Measurements from ENCODE around the gene DES. TPM values are rescaled to one million over a fixed set of nuclear protein-coding genes. Genes with fewer than 3 reads are reported as not detected.

Gene DES
- total and polyA plus RNA-seq, 2 of the 13 experiments (the other 11 are each of a cell fraction or from before 2014, with no cell fraction given): not detected

DNA sequence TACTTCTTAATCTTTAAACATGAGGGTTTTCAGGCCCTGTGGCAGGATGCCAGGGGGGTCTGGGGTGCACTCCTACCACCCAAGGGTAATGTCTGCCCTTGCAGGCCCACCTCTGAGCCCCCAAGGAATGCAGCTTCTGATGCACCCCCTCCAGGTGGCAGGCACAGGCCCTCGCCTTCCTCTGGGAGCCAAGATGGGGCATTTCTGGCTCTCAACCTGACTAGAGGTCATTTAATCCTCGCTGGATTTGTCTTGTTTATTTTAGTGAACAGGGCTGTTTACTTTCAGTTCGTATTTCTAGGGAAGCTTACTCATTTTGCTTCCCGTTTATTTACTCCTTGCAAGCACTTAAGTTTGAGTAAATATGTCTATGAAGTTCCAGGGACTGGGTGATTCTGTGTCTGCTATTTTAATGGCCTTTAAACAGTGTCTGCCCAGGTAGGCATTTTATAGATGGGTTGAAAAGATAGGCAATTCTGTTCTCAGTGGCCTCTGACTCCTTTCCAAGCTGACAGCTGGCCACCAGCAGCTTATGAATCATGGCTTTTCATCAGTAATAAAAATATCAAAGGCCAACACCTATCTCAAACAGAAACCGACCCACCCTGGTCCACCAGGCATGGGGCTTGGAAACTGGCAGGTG, 19.3 kb upstream of the DES start (continued):
- TF ChIP-seq ETV6 (CRISPR knock-in tag; conservative IDR thresholded peaks at IDR 0.05) (no peak), KDM5B (CRISPR knock-in tag; IDR thresholded peaks at IDR 0.05; ENCODE audit: borderline replicate concordance) (no peak), HMG20A (CRISPR knock-in tag; IDR thresholded peaks at IDR 0.05; ENCODE audit: borderline replicate concordance) (peak; percentile 84), ZFP1 (CRISPR knock-in tag; IDR thresholded peaks at IDR 0.05) (no peak), SKI (IDR thresholded peaks at IDR 0.05; ENCODE audit: partially characterized antibody) (peak; percentile 95), ZNF841 (CRISPR knock-in tag; IDR thresholded peaks at IDR 0.05; ENCODE audit: borderline replicate concordance) (no peak), MBD4 (IDR thresholded peaks at IDR 0.05; ENCODE audit: borderline replicate concordance, low read length) (peak; percentile 80; the same call in 1 of the 2 replicates), PRPF4 (IDR thresholded peaks at IDR 0.05; ENCODE audit: low read depth, low read length, poor library complexity, severe bottlenecking) (no peak), REPIN1 (CRISPR knock-in tag; IDR thresholded peaks at IDR 0.05; ENCODE audit: borderline replicate concordance, low read depth) (no peak), CEBPB (IDR thresholded peaks at IDR 0.05; ENCODE audit: borderline replicate concordance, low read depth, low read length) (no peak), NFE2 (CRISPR knock-in tag; IDR thresholded peaks at IDR 0.05) (no peak), NFYC (CRISPR knock-in tag; IDR thresholded peaks at IDR 0.05) (no peak), FOXK2 (IDR thresholded peaks at IDR 0.05) (peak; percentile 63; the same call in 1 of the 2 replicates), STAG1 (CRISPR knock-in tag; IDR thresholded peaks at IDR 0.05) (no peak), KLF9 (CRISPR knock-in tag; IDR thresholded peaks at IDR 0.05; ENCODE audit: low read depth) (no peak), HOXA7 (CRISPR knock-in tag; IDR thresholded peaks at IDR 0.05) (no peak), ZNF703 (CRISPR knock-in tag; IDR thresholded peaks at IDR 0.05; ENCODE audit: borderline replicate concordance) (no peak), NAIF1 (CRISPR knock-in tag; IDR thresholded peaks at IDR 0.05; ENCODE audit: borderline replicate concordance) (no peak)
- TF ChIP-seq, protein P1, sequence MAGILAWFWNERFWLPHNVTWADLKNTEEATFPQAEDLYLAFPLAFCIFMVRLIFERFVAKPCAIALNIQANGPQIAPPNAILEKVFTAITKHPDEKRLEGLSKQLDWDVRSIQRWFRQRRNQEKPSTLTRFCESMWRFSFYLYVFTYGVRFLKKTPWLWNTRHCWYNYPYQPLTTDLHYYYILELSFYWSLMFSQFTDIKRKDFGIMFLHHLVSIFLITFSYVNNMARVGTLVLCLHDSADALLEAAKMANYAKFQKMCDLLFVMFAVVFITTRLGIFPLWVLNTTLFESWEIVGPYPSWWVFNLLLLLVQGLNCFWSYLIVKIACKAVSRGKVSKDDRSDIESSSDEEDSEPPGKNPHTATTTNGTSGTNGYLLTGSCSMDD (CRISPR knock-in tag; IDR thresholded peaks at IDR 0.05): no peak
- TF ChIP-seq, protein P2, sequence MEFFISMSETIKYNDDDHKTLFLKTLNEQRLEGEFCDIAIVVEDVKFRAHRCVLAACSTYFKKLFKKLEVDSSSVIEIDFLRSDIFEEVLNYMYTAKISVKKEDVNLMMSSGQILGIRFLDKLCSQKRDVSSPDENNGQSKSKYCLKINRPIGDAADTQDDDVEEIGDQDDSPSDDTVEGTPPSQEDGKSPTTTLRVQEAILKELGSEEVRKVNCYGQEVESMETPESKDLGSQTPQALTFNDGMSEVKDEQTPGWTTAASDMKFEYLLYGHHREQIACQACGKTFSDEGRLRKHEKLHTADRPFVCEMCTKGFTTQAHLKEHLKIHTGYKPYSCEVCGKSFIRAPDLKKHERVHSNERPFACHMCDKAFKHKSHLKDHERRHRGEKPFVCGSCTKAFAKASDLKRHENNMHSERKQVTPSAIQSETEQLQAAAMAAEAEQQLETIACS (CRISPR knock-in tag; IDR thresholded peaks at IDR 0.05): no peak
- TF ChIP-seq, protein P3, sequence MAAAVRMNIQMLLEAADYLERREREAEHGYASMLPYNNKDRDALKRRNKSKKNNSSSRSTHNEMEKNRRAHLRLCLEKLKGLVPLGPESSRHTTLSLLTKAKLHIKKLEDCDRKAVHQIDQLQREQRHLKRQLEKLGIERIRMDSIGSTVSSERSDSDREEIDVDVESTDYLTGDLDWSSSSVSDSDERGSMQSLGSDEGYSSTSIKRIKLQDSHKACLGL (CRISPR knock-in tag; IDR thresholded peaks at IDR 0.05): no peak
- TF ChIP-seq, protein P4, sequence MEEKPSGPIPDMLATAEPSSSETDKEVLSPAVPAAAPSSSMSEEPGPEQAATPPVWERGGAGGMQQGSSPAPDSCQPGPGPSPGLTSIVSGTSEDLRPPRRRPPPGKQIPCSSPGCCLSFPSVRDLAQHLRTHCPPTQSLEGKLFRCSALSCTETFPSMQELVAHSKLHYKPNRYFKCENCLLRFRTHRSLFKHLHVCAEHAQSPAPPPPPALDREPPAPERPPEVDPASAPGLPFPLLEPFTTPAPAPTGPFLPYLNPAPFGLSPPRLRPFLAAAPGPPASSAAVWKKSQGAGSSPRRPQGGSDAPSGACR (CRISPR knock-in tag; IDR thresholded peaks at IDR 0.05): no peak
- TF ChIP-seq, protein P5, sequence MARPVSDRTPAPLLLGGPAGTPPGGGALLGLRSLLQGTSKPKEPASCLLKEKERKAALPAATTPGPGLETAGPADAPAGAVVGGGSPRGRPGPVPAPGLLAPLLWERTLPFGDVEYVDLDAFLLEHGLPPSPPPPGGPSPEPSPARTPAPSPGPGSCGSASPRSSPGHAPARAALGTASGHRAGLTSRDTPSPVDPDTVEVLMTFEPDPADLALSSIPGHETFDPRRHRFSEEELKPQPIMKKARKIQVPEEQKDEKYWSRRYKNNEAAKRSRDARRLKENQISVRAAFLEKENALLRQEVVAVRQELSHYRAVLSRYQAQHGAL (CRISPR knock-in tag; IDR thresholded peaks at IDR 0.05; ENCODE audit: not compliant biosample characterization): no peak
- TF ChIP-seq, protein P6, sequence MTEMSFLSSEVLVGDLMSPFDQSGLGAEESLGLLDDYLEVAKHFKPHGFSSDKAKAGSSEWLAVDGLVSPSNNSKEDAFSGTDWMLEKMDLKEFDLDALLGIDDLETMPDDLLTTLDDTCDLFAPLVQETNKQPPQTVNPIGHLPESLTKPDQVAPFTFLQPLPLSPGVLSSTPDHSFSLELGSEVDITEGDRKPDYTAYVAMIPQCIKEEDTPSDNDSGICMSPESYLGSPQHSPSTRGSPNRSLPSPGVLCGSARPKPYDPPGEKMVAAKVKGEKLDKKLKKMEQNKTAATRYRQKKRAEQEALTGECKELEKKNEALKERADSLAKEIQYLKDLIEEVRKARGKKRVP (CRISPR knock-in tag; IDR thresholded peaks at IDR 0.05): no peak
- TF ChIP-seq, protein P7, sequence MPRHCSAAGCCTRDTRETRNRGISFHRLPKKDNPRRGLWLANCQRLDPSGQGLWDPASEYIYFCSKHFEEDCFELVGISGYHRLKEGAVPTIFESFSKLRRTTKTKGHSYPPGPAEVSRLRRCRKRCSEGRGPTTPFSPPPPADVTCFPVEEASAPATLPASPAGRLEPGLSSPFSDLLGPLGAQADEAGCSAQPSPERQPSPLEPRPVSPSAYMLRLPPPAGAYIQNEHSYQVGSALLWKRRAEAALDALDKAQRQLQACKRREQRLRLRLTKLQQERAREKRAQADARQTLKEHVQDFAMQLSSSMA (CRISPR knock-in tag; IDR thresholded peaks at IDR 0.05): no peak

All from HepG2 (cell line).